GM21786 (cell line): Measurements from ENCODE around the gene PCDHGA3.
"Not testable (repeated sequence)": the region's sequence is repeated elsewhere in the genome, so short reads cannot be mapped to it uniquely, and the experiment has no call there.

Experiments
- ATAC-seq: cut with Tn5 transposase; IDR thresholded peaks from one replicate; pipeline ENCODE4 v1.9.1; 2021; ENCODE audit not compliant: unreplicated experiment

PCDHGA3 gene

DNA sequence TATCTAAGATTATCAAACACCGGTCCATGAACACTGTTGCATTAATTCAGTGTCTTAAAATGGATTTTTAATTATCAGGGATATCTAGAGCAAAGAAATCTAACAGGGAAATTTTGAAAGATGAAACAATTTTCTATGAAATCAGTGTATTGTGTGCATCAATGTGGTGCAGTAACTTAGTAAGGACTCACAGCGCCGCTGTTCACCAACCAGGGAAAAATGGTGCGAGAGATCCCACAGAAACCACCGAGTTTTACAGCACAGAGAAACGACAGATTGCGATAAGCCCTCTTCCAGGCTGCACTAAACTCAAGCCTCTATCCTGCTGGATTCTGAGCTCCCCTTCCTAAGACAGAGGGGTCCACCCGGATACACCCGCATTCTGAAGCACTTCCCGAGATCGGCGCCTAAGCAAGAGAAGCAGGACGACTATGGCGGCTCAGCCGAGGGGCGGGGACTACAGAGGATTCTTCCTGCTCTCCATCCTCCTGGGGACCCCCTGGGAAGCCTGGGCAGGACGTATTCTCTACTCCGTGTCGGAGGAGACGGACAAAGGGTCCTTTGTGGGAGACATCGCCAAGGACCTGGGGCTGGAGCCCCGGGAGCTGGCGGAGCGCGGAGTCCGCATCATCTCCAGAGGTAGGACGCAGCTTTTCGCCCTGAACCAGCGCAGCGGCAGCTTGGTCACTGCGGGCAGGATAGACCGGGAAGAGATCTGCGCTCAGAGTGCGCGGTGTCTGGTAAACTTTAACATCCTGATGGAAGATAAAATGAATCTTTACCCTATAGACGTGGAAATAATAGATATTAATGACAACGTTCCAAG lies 39.1 kb downstream of the PCDHGA3 start, which contains the start of gene PCDHGA7:
Gene PCDHGA7, plus strand, starts transcription at position 274 of the 826 bp plus-strand sequence. Its CDS starts 158 bp downstream, at position 432.
- no peak for ATAC-seq

DNA sequence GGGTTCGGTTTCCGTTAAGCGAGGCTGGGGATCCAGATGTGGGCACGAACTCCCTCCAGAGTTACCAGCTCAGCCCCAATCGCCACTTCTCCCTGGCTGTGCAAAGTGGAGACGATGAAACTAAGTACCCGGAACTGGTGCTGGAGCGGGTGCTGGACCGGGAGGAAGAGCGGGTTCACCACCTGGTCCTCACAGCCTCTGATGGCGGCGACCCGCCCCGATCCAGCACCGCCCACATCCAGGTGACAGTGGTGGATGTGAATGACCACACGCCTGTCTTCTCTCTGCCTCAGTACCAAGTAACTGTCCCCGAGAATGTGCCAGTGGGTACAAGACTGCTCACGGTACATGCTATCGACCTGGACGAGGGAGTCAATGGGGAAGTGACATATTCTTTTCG lies 39.7 kb downstream of the PCDHGA3 start:
- no peak for ATAC-seq

DNA sequence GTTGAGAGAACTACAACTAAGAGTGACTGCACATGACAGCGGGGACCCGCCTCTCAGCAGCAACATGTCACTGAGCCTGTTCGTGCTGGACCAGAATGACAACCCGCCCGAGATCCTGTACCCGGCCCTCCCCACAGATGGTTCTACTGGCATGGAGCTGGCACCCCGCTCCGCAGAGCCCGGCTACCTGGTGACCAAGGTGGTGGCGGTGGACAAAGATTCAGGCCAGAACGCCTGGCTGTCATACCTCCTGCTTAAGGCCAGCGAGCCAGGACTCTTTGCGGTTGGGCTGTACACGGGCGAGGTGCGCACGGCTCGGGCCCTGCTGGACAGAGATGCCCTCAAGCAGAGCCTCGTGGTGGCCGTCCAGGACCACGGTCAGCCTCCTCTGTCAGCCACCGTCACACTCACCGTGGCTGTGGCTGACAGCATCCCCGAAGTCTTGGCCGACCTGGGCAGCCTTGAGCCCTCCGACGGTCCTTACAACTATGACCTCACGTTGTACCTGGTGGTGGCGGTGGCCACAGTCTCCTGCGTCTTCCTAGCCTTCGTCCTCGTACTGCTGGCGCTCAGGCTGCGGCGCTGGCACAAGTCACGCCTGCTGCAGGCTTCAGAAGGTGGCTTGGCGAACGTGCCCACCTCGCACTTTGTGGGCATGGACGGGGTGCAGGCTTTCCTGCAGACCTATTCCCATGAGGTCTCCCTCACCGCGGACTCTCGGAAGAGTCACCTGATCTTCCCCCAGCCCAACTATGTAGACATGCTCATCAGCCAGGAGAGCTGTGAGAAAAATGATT lies 41.0 kb downstream of the PCDHGA3 start:
- no peak for ATAC-seq

DNA sequence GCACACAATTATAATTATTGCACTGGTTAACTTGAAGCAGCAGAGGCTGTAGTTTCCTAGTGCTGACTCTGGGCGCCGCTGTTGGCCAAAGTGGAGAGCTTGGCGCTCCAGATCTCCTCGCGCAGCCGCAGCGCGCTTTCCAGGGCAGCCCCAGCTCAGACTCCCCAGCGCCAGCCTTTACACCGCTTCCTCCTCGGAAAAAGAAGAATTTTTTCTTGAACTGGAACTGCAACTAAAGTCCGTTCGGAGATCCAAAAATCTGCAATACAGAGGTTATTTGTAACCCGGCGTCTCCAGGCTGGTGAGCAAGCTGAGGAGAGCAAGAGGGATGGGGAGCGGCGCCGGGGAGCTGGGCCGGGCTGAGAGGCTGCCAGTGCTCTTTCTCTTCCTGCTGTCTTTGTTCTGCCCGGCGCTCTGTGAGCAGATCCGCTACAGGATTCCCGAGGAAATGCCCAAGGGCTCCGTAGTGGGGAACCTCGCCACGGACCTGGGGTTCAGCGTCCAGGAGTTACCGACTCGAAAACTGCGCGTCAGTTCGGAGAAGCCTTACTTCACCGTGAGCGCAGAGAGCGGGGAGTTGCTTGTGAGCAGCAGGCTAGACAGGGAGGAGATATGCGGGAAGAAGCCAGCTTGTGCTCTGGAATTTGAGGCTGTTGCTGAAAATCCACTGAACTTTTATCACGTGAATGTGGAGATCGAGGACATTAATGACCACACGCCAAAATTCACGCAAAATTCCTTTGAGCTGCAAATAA lies 44.1 kb downstream of the PCDHGA3 start, which contains the start of gene PCDHGB4:
Gene PCDHGB4, plus strand, starts transcription at position 142 of the 755 bp plus-strand sequence. Its CDS starts 187 bp downstream, at position 329.
- ATAC-seq, result peak; percentile 62

DNA sequence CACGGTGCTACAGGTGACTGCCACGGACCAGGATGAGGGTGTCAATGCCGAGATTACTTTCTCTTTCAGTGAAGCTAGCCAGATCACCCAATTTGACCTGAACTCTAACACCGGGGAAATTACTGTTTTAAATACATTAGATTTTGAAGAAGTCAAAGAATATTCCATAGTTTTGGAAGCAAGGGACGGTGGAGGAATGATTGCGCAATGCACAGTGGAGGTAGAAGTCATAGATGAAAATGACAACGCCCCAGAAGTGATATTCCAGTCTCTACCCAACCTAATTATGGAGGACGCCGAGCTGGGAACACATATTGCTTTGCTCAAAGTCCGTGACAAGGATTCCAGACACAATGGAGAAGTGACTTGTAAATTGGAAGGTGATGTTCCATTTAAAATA lies 45.0 kb downstream of the PCDHGA3 start:
- no peak for ATAC-seq

DNA sequence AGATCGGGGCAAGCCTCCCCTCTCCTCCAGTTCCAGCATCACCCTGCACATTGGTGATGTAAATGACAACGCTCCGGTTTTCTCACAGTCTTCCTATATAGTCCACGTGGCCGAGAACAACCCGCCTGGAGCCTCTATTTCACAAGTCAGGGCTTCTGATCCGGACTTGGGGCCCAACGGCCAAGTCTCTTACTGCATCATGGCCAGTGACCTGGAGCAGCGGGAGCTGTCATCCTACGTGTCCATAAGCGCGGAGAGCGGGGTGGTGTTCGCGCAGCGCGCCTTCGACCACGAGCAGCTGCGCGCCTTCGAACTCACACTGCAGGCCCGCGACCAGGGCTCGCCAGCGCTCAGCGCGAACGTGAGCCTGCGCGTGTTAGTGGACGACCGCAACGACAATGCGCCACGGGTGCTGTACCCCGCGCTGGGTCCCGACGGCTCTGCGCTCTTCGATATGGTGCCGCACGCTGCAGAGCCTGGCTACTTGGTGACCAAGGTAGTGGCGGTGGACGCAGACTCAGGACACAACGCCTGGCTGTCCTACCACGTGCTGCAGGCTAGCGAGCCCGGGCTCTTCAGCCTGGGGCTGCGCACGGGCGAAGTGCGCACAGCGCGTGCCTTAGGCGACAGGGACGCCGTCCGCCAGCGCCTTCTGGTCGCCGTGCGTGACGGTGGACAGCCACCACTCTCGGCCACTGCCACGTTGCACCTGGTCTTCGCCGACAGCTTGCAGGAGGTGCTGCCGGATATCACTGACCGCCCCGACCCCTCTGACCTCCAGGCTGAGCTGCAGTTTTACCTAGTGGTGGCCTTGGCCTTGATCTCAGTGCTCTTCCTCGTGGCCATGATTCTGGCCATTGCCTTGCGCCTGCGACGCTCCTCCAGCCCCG lies 45.8 kb downstream of the PCDHGA3 start:
- no peak for ATAC-seq

DNA sequence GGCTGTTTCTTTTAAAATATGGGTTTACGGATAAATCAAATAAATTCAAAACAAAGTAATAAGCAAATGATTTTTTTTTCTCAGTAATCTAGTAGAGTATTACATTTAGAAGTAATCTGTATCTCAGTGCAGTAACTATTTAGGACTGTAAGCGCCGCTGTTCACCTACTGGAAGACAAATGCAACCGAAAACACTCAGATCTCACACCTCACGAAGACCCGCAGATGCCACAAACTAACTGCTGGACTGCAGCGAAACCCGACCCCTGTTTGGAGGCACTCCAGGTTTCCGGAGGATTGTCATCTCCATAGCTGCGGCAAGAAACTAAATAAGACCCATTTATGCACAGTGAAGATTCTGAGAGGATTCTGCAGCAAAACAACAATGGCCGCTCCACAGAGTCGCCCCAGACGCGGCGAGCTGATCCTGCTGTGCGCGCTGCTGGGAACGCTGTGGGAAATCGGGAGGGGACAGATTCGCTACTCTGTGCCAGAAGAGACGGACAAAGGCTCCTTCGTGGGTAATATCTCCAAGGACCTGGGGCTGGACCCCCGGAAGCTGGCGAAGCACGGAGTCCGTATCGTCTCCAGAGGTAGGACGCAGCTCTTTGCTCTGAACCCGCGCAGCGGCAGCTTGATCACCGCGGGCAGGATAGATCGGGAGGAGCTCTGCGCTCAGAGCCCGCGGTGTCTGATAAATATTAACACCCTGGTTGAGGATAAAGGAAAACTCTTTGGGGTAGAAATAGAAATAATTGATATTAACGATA lies 49.0 kb downstream of the PCDHGA3 start, which contains the start of gene PCDHGA8:
Gene PCDHGA8, plus strand, starts transcription at position 205 of the 770 bp plus-strand sequence. Its CDS starts 181 bp downstream, at position 386.
- ATAC-seq, result no peak

DNA sequence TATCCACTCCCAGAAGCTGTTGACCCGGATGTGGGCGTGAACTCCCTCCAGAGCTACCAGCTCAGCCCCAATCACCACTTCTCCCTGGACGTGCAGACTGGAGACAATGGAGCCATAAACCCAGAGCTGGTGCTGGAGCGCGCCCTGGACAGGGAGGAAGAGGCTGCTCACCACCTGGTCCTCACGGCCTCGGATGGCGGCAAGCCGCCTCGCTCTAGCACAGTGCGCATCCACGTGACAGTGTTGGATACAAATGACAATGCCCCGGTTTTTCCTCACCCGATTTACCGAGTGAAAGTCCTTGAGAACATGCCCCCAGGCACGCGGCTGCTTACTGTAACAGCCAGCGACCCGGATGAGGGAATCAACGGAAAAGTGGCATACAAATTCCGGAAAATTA lies 49.6 kb downstream of the PCDHGA3 start:
- no peak for ATAC-seq

DNA sequence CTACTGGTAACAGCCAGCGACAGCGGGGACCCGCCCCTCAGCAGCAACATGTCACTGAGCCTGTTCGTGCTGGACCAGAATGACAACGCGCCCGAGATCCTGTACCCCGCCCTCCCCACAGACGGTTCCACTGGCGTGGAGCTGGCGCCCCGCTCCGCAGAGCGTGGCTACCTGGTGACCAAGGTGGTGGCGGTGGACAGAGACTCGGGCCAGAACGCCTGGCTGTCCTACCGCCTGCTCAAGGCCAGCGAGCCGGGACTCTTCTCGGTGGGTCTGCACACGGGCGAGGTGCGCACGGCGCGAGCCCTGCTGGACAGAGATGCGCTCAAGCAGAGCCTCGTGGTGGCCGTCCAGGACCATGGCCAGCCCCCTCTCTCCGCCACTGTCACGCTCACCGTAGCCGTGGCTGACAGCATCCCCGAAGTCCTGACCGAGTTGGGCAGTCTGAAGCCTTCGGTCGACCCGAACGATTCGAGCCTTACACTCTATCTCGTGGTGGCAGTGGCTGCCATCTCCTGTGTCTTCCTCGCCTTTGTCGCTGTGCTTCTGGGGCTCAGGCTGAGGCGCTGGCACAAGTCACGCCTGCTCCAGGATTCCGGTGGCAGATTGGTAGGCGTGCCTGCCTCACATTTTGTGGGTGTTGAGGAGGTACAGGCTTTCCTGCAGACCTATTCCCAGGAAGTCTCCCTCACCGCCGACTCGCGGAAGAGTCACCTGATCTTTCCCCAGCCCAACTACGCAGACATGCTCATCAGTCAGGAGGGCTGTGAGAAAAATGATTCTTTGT lies 51.0 kb downstream of the PCDHGA3 start:
- not testable (repeated sequence) for ATAC-seq
